GM21786 (cell line): ENCODE results near the gene PTK7.

ENCODE experiments used
- ATAC-seq: cut with Tn5 transposase; IDR thresholded peaks from one replicate; pipeline ENCODE4 v1.9.1; 2021; ENCODE audit not compliant: unreplicated experiment

PTK7 gene

GRCh38 chr6:43200541-43200940 lies 124.4 kb downstream of the PTK7 start:
- ATAC-seq, result no peak

GRCh38 chr6:43202451-43202850 lies 126.3 kb downstream of the PTK7 start:
- no peak for ATAC-seq

- no peak for ATAC-seq
Observed at GRCh38 chr6:43203029-43203717, 127.1 kb downstream of the PTK7 start.

GRCh38 chr6:43203718-43204095 lies 127.6 kb downstream of the PTK7 start:
- no peak for ATAC-seq

GRCh38 chr6:43204271-43205105 lies 128.4 kb downstream of the PTK7 start:
- no peak for ATAC-seq

GRCh38 chr6:43205849-43206248 lies 129.7 kb downstream of the PTK7 start:
- ATAC-seq, result no peak

- no peak for ATAC-seq
Observed at GRCh38 chr6:43207286-43207685, 131.2 kb downstream of the PTK7 start.
